ENCODE measurements around the gene PTK6.

Gene PTK6

GRCh38 chr20:63557481-63557891, 20.3 kb upstream of the PTK6 start:
- DNase-seq (ENCODE audit: low spot score), result no peak

DNA sequence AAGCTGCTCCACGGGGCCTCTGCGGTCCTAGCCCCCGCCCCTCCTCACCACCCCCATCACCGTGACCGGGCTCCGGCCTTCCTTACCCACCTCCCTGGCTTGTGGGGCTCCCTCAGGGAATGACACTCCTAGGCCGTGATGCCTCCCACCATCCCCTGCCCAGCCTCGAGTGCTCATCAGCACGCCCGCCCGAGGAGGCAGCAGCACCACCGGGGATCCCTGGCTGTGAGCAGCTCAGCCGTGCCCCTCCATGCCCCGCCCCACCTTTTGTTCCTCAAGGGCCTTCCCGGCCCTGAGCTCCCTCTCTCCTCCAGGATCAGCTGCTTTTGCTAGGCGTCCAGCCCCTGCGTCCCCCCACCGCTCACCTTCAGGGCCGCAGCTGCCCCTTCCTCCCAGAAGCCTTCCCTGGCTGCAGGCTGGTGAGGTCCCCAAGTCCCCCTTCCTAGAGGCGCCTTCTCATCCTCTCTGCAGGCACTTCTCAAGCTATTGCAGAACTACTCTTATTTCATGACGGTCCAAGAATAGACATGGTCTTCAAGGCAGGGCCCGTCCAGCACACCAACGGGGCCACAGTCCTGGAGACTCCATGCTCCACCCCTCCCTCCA, 19.8 kb upstream of the PTK6 start:
- DNase-seq (ENCODE audit: low spot score), result no peak

DNA sequence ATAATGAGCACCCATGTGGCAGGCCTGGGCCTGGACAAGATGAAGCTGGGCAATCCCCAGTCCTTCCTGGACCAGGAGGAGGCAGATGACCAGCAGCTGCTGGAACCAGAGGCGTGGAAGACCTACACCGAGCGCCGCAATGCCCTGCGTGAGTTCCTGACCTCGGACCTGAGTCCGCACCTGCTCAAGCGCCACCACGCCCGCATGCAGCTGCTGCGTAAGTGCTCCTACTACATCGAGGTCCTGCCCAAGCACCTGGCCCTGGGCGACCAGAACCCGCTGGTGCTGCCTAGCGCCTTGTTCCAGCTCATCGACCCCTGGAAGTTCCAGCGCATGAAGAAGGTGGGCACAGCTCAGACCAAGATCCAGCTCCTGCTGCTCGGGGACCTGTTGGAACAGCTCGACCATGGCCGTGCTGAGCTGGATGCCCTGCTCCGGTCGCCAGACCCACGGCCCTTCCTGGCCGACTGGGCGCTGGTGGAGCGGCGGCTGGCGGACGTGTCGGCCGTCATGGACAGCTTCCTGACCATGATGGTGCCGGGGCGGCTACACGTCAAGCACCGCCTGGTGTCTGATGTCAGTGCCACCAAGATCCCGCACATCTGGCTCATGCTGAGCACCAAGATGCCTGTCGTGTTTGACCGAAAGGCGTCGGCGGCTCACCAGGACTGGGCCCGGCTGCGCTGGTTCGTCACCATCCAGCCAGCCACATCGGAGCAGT, 18.6 kb upstream of the PTK6 start:
- no peak for DNase-seq (ENCODE audit: low spot score)

DNA sequence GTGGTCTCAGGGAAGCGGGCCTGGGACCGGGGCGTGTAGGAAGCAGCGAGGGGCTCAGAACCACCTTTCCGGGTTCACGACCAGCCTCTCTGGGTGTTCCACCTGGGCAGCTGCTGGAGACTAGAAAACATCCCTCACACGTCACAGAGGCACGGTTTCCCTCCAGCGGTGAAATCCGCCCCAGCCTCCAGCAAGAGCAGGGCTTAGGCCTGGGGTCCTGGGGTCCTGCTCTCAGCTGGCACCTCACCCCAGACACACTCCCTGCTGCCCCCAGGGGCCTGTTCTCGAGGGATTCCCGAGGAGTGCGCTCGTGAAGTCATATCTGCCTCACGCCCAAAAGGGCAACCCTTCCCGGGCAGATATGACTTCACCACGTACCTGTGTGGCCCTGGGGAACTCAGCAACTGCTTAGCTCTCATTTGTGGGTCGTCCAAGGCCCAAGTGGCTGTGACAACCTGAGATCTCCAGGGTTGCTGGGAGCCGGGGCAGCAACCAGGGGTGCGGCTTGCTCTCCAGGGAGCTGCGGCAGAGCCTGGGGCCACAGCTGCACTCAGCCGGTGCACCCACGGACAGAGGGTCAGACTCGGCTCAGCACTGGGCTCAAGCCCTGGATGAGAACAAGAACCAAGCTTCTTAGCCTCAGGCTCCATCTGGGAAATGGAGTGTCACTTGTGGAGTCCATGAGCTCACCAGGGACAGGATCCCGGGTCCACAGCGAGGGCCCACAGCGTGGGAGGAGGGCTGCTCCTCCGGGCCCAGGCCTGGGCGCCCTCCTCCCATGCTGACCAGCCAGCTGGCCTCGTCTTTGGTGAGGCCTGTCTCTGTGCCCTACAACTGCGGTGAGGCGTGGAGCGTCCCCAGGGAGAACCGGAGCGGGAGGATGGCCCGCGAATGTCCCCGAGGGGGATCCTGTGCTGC, 17.4 kb upstream of the PTK6 start:
- DNase-seq (ENCODE audit: low spot score), result peak; percentile 43

- peak; percentile 73 for DNase-seq (ENCODE audit: low spot score)
Measured at GRCh38 chr20:63553933-63554290, 16.7 kb upstream of the PTK6 start, which contains the start of gene FNDC11. TSS of gene FNDC11 (plus strand) at chr20:63554159. CDS start at chr20:63555664, 1,505 bp downstream.

DNA sequence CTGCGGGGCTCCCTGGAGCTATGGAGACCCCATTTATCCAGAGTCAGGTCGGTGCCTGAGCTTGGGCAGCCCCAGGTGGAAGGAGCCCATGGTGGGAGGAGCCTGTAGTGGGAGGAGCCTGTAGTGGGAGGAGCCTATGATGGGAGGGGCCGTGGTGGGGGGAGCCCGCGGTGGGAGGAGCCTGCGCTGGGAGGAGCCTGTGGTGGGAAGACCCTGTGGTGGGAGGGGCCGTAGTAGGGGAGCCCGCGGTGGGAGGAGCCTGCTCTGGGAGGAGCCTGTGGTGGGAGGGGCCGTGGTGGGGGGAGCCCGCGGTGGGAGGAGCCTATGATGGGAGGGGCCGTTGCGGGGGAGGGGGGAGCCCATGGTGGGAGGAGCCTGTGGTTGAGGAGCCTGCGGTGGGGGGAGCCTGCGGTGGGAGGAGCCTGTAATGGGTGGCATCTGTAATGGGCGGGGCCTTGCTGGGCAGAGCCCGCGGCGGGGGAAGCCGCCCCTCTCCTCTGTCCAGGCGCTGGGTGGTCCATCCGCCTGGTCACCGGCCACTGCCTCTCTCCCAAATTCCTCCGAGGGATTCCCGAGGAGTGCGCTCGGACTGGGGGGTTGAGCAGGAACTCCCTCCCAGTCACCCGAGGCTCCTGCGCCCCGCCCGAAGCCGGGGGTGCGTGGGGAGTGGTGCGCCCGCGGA, 16.2 kb upstream of the PTK6 start:
- DNase-seq (ENCODE audit: low spot score), result peak; percentile 91

- DNase-seq (ENCODE audit: low spot score), result peak; percentile 80
Measured at GRCh38 chr20:63552481-63553249, 15.5 kb upstream of the PTK6 start.

DNA sequence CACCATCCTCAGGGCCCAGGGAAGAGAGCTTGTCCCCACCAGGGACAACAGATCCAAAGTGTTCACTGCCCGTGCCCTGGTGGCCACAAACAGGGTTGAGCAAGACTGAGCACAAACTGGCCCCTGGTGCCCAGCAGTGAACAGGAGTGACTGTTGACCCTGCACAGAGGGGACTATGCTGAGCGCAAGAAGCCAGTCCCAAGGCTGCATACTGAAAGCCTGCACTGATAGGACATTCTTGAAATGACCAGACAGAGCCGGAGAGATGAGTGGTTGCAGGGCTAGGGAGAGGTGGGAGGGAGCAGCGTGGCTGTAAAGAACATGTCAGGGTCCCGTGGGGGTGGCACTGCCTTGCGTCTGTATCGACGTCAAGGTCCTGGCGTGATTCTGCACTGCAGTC, 13.9 kb upstream of the PTK6 start:
- DNase-seq (ENCODE audit: low spot score), result peak; percentile 41

- no peak for DNase-seq (ENCODE audit: low spot score)
Measured at GRCh38 chr20:63549679-63550282, 12.6 kb upstream of the PTK6 start.

GRCh38 chr20:63549019-63549418, 11.8 kb upstream of the PTK6 start:
- DNase-seq (ENCODE audit: low spot score), result no peak

DNA sequence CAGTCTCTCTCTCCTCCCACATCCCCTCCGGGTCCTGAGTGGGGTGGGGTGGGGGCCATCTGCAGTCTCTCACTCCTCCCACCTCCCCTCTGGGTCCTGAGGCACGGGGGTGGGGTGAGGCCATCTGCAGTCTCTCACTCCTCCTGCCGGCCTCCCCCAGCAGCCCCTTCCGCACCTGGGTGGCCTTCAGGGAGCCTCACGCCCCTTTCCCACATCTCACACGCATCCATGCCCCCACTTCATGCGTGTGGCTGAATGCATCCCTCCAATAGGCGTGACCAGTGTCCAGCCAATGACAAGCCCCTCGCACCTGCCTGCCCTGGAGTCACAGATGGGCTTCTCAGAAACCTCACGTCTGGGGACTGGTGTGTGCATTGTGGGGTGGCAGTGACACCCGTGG, 11.4 kb upstream of the PTK6 start:
- DNase-seq (ENCODE audit: low spot score), result no peak

DNA sequence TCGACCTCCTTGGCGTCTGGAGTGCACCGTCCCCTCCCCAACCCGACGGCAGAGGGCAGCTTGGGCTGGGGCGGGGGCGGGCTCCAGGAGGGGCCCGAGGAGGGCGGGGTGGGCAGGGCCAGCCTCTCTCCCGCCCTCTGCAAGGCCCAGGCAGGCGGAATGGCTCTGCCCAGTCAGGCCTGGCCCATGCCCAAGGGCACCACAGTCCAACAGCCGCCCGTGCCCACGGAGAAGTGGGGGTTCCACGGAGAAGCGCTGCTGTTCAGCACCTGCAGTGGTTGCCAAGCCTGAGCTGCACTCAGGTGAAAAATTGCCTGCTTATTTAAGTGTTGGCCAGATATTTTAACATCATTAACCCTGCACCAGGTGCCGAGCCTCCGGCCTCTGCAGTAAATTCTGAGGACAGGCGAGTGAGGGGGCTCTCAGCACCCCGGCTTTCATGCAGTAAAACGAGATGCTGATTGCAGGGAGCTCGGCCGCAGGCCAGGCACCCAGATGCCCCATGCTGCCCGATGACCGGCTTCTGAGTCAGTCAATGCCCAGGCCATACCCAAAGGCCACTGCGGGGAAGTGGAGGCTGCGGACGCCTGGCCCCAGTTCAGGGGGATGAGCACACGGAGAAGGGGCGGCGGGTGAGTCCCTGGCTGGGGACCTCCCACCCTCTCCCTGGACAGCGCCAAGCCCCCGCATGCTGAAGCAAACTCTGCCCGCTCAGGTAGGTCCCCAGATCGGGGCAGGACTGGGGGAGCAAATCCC, 10.7 kb upstream of the PTK6 start, which contains the start of gene SRMS:
Gene SRMS, minus strand, starts transcription at position 25 of the 756 bp plus-strand sequence. CDS start 286 bp downstream, outside the sequence.
- DNase-seq (ENCODE audit: low spot score), result no peak

DNA sequence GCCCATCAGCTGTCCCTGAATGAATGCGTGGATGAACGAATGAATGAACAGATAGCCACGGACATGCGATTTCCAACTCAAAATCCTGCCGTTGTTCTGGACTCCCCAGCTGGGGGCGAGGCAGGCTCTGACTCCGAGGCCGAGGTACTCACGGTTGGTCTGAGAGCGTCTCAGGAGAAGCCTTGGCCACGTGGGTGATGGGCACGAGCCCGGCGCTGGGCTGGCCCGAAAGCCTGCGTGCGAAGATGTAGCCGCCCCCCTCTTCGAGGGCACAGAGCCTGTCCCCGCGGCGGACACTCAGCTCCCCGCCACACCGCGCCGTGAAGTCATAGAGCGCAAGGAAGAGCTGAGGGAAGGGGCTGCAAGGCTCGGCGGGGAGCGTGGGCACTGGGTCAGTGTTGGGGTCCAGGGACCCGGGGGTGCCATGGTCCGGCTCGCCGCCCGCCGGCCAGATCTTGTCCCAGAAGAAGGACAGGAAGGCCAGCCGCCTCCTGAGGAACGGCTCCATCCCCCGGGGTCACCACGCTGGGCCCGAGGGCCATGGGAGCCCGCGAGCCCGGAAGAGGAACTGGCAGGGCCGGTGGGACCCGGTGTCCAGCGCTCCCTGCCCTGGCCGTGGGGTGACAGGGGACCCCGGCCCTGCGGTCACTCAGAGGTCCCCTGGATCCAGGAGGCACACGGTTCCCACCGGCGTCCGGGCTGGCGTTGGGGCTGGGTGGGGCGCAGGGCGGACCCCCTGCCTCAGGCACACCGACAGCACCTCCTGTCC, 10.0 kb upstream of the PTK6 start:
- DNase-seq (ENCODE audit: low spot score), result no peak

DNA sequence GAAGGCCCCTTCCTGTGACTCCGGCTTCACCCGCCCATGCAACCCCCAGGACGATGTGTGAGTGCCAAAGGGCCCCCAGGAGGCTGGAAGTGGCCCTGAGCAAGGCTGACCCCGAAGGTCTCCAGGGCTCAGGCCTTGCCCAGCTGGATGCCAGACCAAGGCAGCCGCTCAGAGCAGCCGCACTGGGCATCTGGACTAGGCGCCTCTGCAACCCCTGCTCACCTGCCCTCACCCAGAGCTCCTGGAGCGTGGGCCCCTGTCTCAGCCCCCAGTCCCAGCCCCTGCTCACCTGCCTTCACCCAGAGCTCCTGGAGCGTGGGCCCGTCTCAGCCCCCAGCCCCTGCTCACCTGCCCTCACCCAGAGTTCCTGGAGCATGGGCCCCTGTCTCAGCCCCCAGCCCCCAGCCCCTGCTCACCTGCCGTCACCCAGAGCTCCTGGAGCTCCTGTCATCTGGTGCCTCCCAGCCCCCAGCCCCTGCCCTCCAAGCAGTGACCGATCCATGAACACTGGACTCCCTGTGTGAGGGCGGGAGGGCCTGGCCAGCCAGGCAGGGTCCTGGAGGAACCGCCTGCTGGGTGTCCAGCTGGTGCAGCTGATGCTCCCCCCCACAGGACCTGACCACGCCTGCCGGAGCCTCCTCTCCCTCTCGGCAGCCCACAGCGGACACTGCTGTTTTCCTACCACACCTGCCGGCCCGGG, 9.2 kb upstream of the PTK6 start:
- DNase-seq (ENCODE audit: low spot score), result no peak

- DNase-seq (ENCODE audit: low spot score), result peak; percentile 34
Measured at GRCh38 chr20:63545814-63546213, 8.6 kb upstream of the PTK6 start.

- DNase-seq (ENCODE audit: low spot score), result no peak
Measured at GRCh38 chr20:63544958-63545516, 7.9 kb upstream of the PTK6 start.

DNA sequence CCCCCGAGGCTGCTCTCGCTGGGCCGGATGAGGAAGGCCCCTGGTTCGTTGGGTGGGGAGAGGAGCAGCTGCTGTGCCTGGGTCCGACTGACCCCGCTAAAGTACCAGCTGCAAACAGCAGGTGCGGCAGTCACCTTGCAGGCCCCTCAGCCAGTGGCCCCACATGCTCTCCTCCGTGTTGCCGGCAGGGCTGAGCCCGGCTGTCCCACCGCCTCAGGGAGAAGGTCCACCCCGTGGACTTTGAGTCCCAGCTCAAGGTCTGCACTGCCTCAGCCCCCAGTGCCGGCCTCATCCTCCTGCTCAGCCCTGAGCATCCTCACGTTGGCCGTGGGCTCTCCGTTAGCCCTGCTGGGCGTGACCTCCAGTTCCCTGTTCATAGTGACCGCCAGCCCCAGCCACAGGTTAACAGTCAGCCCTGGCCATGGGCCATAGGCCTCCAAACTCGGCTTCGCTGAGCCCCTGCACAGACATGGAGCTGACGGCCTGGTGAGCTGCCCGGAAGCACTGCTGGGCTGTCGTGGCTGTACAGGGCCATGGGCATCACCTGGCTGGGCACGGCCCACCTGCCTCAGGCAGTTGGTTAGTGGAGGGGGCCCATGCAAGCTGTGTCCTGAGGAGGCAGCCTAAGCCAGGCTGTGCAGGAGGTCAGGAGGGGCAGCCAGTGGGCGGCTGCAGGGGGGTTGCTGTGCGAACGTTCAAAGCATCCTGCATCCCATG, 7.2 kb upstream of the PTK6 start:
- no peak for DNase-seq (ENCODE audit: low spot score)

DNA sequence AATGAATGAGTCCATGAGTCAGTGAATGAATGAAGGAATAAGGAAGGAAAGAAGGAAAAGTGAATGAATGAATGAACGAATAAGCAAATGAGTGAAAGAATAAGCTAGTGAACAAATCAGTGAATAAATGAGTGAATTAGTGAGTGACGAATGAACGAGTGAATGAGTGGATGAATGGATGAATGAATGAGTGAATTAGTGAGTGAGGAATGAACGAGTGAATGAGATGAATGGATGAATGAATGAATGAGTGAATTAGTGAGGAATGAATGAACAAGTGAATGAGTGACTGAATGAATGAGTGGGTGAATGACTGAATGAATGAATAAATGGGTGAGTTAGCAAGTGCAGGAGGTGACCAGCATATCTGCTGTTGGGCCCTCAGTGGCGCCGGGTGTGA, 6.6 kb upstream of the PTK6 start:
- no peak for DNase-seq (ENCODE audit: low spot score)

Data from NAMALWA (cell line).